NCI-H446 (cell line): ENCODE data around the gene EIF2D.
A peak's percentile ranks its signal among the peaks of the same experiment; 100 is the strongest.

Experiments used
- DNase-seq, 2 experiments: peaks; one replicate each; lab custom pipeline; 2025; lab: John Stamatoyannopoulos, UW

The EIF2D gene

GRCh38 chr1:206569556-206569955, 42.7 kb downstream of the EIF2D start:
- DNase-seq: no peak

DNA sequence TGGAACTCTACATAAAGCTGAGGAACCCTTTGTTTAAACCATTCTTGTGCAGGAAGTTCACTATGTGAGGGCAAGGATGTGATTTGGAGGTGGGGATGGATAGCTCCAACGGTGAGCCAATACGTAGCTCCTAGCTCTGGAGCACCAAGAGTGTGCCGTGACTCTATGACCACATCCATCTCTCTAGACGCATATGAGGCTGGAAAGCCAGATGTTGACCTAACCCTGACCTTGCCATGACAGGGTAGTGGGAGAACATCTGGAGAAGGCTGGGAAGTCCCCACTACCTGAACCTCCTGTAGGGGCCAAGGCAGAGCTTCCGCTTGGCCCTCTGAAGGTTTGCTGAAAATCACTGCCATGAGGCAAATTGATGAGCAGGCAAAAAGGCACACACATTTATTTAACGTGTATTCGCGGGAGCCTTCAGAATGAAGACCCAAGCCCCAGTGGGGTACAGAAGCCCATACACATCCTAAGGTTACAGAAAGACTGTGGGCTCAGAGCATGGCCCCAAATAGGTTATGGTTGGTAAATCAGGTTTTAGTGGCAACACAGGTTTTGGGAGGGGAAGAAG, 43.4 kb downstream of the EIF2D start:
- no peak for DNase-seq

DNA sequence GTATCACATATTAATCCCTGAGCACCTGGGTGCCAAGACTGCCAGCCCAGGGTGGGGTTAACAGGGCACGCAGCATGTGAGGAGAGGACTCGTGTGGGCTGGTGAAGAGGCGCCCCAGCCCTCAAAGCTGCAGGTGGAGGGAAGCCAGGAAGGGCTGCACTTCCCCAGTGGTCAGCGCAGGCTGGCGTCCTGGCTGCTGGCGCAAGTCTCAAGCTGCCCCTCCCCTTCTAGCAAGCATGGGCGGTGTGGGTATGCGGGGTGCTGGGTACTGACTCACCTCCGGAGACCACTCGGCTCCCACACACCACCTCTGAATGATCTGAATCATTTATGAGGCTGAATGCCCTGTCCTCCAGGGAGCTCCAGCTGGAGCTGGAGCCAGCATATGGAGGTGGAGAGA, 44.0 kb downstream of the EIF2D start:
- DNase-seq: no peak

- DNase-seq: no peak
Observed at GRCh38 chr1:206566999-206567398, 45.3 kb downstream of the EIF2D start.

GRCh38 chr1:206565995-206566394, 46.3 kb downstream of the EIF2D start:
- no peak for DNase-seq

GRCh38 chr1:206563367-206564207, 48.7 kb downstream of the EIF2D start:
- no peak for DNase-seq

GRCh38 chr1:206560007-206560716, 52.1 kb downstream of the EIF2D start:
- no peak for DNase-seq

- no peak for DNase-seq
Observed at GRCh38 chr1:206559672-206559995, 52.6 kb downstream of the EIF2D start.

DNA sequence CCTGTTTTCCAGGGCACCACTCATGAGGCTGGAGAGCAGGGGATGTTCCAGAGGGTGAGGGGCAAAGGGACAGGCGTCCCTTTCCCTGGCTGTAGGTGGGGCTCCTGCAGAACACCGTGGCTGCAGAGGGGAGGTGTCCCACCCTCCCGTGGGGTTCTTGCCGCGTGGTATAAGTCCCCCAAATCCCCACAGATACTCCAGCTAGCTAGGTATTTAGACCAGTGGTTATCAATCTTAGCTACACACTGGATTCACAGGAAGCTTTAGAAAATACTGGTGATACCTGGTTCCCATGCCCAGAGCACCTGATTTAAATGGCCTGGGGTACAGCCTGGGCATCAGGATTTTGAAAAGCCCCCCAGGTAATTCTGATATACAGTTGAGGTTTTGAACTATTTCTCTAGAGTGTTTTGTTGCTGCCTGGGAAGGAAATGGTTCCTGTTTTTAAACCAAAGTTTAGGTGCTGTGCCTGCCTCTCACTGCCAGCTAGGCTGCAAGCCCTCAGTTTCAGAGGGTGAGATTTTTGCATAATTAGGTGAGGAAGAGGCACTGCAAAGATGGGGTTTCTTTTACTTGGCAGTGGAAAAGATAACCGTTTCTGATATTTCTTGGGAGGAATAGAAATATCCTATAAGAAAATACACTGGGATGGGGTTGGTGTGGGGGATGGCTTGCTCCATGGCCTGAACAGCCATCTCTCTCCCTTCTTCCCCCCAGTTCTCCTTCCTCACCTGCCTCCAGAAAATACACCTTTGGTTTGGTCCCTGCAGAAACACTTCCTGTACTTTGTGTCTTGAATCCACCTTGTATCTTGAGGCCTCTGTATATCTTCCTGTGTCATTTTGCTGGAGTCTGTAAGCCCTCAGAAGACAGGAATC, 53.2 kb downstream of the EIF2D start:
- no peak for DNase-seq

DNA sequence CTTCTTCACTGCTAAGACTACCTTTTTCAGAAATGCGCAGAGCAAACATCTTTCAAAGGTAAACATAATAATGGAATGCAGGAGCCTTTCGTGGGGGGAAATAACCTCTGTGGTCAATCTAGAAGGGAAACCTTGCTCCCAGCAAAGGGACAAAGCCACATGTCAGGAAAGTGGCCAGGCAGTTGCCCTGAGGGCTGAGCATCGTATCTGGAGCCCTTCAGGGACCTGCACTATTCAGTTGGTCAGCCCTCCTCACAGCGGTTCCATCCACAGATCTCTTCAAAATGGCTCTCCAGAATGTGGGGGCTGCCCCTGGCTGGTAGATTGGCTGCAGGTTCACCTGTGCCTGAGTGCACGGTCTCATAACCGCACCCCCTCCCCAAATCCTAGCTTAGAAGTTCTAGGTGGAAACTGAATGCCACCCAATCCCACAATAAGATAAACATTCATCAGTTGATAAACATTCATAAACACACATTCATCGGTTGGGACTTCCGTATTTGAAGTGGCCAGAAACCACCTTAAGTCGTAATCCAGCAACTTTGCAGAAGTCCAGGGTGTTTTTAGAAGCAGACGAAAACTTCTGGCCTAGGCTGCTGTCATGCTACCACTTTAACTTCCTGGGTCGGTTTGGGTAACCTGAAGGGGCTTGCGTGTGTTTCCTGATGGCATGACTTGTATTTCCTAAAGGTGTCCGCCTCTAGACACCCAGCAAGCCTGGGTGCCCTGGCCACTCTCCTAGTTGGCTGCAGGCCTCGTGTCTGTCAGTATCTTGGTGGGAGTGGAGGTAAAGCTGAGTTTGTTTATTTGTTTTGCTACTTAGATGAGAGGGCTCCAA, 54.4 kb downstream of the EIF2D start:
- no peak for DNase-seq

GRCh38 chr1:206556750-206557635, 55.3 kb downstream of the EIF2D start:
- DNase-seq: peak in 1 of 2 experiments; percentile 37

GRCh38 chr1:206556047-206556749, 56.1 kb downstream of the EIF2D start:
- no peak for DNase-seq

- no peak for DNase-seq
Observed at GRCh38 chr1:206555473-206555935, 56.8 kb downstream of the EIF2D start.

DNA sequence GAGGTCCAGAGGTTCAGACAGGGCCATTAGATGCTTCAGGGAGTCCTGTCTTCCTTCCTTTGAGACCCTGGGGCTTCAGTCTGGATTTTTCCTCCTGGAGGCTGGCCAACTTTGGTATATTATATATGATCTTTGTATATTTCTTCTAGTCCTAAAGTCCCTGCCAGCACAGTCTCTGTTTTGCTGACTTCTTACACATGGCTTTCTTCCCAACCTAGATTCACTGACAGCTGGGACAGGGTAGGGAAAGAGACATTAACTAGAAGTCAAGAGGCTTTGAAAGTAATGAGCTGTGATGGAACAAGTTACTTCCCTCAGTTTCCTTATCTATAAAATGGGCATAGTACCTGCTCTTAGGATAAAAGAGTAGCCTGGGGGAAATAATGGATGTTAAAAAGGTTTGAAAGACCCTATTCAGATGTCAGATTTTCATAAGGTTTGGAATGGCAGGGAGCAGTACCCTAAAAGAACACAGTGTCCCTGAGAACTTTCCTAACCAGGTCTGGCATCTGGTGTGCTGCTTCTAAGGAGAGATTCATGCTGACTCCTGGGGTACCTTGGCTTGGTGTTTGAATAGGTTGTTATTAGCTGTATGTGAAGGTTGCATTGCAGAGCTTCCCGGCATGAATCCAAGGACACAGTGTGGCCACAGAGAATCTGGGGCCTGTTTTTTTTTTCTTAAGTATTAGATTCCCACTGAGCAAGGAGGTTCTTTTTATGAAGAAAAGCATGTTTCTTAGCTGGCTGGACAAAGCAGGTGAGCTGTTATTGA, 57.4 kb downstream of the EIF2D start:
- no peak for DNase-seq

DNA sequence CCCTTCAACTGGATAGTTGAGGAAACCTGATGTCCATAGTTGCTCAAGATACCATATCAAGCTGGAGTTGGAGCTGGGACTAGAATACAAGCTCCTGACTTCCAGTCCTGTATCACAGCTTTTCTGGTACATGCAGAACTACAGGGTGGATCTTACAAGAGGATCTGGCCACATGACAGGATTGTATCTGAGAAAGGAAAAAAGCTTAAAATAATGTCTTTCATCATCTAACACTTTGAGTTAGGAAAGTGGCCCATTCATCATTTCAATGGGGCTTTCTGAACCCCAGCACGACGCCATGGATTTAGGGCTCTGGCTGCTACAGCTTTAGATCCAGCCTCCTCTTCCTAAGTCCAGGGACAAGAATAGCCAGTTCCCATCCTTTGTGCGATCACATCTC, 58.1 kb downstream of the EIF2D start:
- no peak for DNase-seq

GRCh38 chr1:206551986-206552326, 60.3 kb downstream of the EIF2D start:
- no peak for DNase-seq

- no peak for DNase-seq
Observed at GRCh38 chr1:206551296-206551985, 60.8 kb downstream of the EIF2D start.

DNA sequence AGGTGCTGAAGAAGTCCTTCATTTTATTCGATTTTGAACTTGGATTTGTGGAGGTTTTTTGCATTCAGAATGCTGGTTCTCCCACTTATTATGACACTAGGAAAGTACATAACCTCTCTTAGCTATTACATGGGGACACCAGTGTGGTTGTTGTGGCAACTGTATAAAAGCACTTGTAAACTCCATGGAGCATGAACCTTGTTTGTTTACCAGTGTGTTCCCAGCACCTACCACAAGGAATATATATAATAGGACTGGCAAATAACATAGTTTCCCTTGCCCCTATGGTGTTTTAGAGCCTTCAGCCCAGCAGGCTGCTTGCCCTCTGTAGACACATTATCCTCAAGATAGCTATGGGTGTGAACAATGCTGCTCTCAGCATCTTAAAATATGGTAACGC, 61.8 kb downstream of the EIF2D start:
- no peak for DNase-seq
